NCI-H82 treated with DMSO at 0.1 percent for 48 hours (cell line): Measurements from ENCODE around the gene GABBR2.

Experiments used
- DNase-seq: peaks from one replicate; lab custom pipeline; 2025; ENCODE audit not compliant: unreplicated experiment; lab: John Stamatoyannopoulos, UW

The GABBR2 gene

GRCh38 chr9:98375138-98375726, 333.5 kb downstream of the GABBR2 start:
- no peak for DNase-seq

- no peak for DNase-seq
These were observed 334.2 kb downstream of the GABBR2 start for GRCh38 chr9:98374385-98375051.

- no peak for DNase-seq
These were observed 335.1 kb downstream of the GABBR2 start for GRCh38 chr9:98373609-98374008.

- no peak for DNase-seq
These were observed 336.5 kb downstream of the GABBR2 start for GRCh38 chr9:98372077-98372836.

- no peak for DNase-seq
These were observed 337.8 kb downstream of the GABBR2 start for GRCh38 chr9:98370976-98371315.

GRCh38 chr9:98370300-98370975, 338.3 kb downstream of the GABBR2 start:
- DNase-seq: no peak

GRCh38 chr9:98369896-98370295, 338.8 kb downstream of the GABBR2 start:
- DNase-seq: no peak

GRCh38 chr9:98369471-98369870, 339.3 kb downstream of the GABBR2 start:
- DNase-seq: no peak

- DNase-seq: no peak
These were observed 339.7 kb downstream of the GABBR2 start for GRCh38 chr9:98369066-98369425.

GRCh38 chr9:98368366-98369065, 340.2 kb downstream of the GABBR2 start:
- DNase-seq: no peak

GRCh38 chr9:98367923-98368322, 340.8 kb downstream of the GABBR2 start:
- no peak for DNase-seq

- no peak for DNase-seq
These were observed 341.3 kb downstream of the GABBR2 start for GRCh38 chr9:98367371-98367900.

GRCh38 chr9:98365781-98366180, 343.0 kb downstream of the GABBR2 start:
- no peak for DNase-seq

- DNase-seq: no peak
These were observed 343.5 kb downstream of the GABBR2 start for GRCh38 chr9:98365227-98365669.

- no peak for DNase-seq
These were observed 344.6 kb downstream of the GABBR2 start for GRCh38 chr9:98364086-98364485.

GRCh38 chr9:98363644-98364043, 345.1 kb downstream of the GABBR2 start:
- no peak for DNase-seq

- no peak for DNase-seq
These were observed 346.0 kb downstream of the GABBR2 start for GRCh38 chr9:98362624-98363252.

GRCh38 chr9:98361645-98362044, 347.1 kb downstream of the GABBR2 start:
- no peak for DNase-seq

- DNase-seq: no peak
These were observed 348.5 kb downstream of the GABBR2 start for GRCh38 chr9:98360176-98360708.

- DNase-seq: no peak
These were observed 349.2 kb downstream of the GABBR2 start for GRCh38 chr9:98359569-98359968.
